IMR-90 (cell line): ENCODE data around the gene KPNA2. TPM values are rescaled to one million over a fixed set of nuclear protein-coding genes. Genes with fewer than 3 reads are reported as not detected.

Source experiments
- ATAC-seq: fragments of 200-7000 bp; cut with Tn5 transposase; 2 replicates; pipeline ENCODE4 v1.9.1; 2020; ENCODE audit warnings: low read depth, mild to moderate bottlenecking, moderate library complexity
- BruUV-seq: library from RNA; stranded (reverse); fragments of 400-500 nt; replicated peaks from 2 replicates; lab custom pipeline; 2021; lab: Mats Ljungman, UMichigan
- CTCF ChIA-PET: fragments of 300-600 bp; formaldehyde crosslinking; extraction: SDS; loops from one replicate; lab custom pipeline; 2021; ENCODE audit warnings: antibody characterized with exemption; lab: Yijun Ruan, JAX
- POLR2A ChIA-PET: fragments of 300-600 bp; sonication (Branson Sonifier 250); formaldehyde crosslinking; loops from one replicate; lab custom pipeline; 2022; ENCODE audit warnings: antibody characterized with exemption; ENCODE audit not compliant: unreplicated experiment; lab: Charles Lee
- DNase-seq: peaks from one replicate; pipeline ENCODE4 v3.0.0; 2013
- H2AFZ ChIP-seq: replicated peaks from 2 replicates; pipeline ENCODE3; 2013; ENCODE audit warnings: low read length, mild to moderate bottlenecking; ENCODE audit not compliant: poor library complexity
- H2AK5ac ChIP-seq: 2 replicates; pipeline ENCODE4 v1.6.1; 2013; ENCODE audit warnings: low read depth, low read length, inconsistent platforms
- H2AK9ac ChIP-seq: replicated peaks from 2 replicates; pipeline ENCODE3; 2013; ENCODE audit warnings: mild to moderate bottlenecking, low read depth, low read length, moderate library complexity; ENCODE audit not compliant: poor library complexity
- H2BK120ac ChIP-seq: 2 replicates; pipeline ENCODE4 v1.6.1; 2013; ENCODE audit warnings: low read depth, low read length, inconsistent platforms
- H2BK15ac ChIP-seq: 3 replicates; pipeline ENCODE4 v1.6.1; 2013; ENCODE audit warnings: low read depth, low read length, inconsistent platforms
- H2BK20ac ChIP-seq: 2 replicates; pipeline ENCODE4 v1.6.1; 2013; ENCODE audit warnings: low read depth, mild to moderate bottlenecking, inconsistent platforms, low read length, moderate library complexity
- H2BK5ac ChIP-seq: 2 replicates; pipeline ENCODE4 v1.6.1; 2013; ENCODE audit warnings: mild to moderate bottlenecking, low read depth, low read length, inconsistent platforms; ENCODE audit not compliant: poor library complexity, severe bottlenecking
- H3K14ac ChIP-seq: replicated peaks from 2 replicates; pipeline ENCODE4 v1.6.1; 2013; ENCODE audit warnings: low read depth, low read length, inconsistent platforms
- H3K18ac ChIP-seq: 2 replicates; pipeline ENCODE4 v1.6.1; 2013; ENCODE audit warnings: low read depth, low read length, control low read depth
- H3K23ac ChIP-seq: 2 replicates; pipeline ENCODE4 v1.6.1; 2013; ENCODE audit warnings: low read depth, low read length, inconsistent platforms
- H3K27ac ChIP-seq: 2 replicates; pipeline ENCODE4 v1.5.1; 2013; ENCODE audit warnings: mild to moderate bottlenecking, control low read depth, low read length; ENCODE audit not compliant: insufficient read depth
- H3K27me3 ChIP-seq: 2 replicates; pipeline ENCODE4 v1.6.1; 2013; ENCODE audit warnings: low read length; ENCODE audit not compliant: control insufficient read depth, insufficient read depth
- H3K36me3 ChIP-seq: 2 replicates; pipeline ENCODE4 v1.6.1; 2013; ENCODE audit warnings: low read length, mixed read lengths; ENCODE audit not compliant: control insufficient read depth, insufficient read depth
- H3K4ac ChIP-seq: 2 replicates; pipeline ENCODE4 v1.6.1; 2013; ENCODE audit warnings: low read depth, low read length, inconsistent platforms
- H3K4me1 ChIP-seq: 2 replicates; pipeline ENCODE4 v1.6.1; 2013; ENCODE audit warnings: low read length, mixed read lengths; ENCODE audit not compliant: control insufficient read depth, insufficient read depth
- H3K4me2 ChIP-seq: 2 replicates; pipeline ENCODE4 v1.6.1; 2013; ENCODE audit warnings: low read depth, mild to moderate bottlenecking, control low read depth, low read length, moderate library complexity
- H3K4me3 ChIP-seq: 2 replicates; pipeline ENCODE4 v1.5.1; 2013; ENCODE audit warnings: low read depth, mild to moderate bottlenecking, control low read depth, low read length, moderate library complexity; ENCODE audit not compliant: insufficient read depth
- H3K56ac ChIP-seq: 2 replicates; pipeline ENCODE4 v1.6.1; 2013; ENCODE audit warnings: low read length, inconsistent platforms; ENCODE audit not compliant: insufficient read depth; ENCODE audit errors: extremely low read depth
- H3K79me1 ChIP-seq, 2 experiments: 2 replicates each; pipeline ENCODE4 v1.6.1; 2013; ENCODE audit warnings: low read length in 2 of 2, inconsistent platforms in 1 of 2, low read depth in 1 of 2
- H3K9ac ChIP-seq: 2 replicates; pipeline ENCODE4 v1.6.1; 2013; ENCODE audit warnings: low read depth, low read length, control low read depth
- H3K9me1 ChIP-seq: 2 replicates; pipeline ENCODE4 v1.6.1; 2013; ENCODE audit warnings: low read length, inconsistent platforms; ENCODE audit not compliant: insufficient read depth
- H3K9me3 ChIP-seq: 2 replicates; pipeline ENCODE4 v1.6.1; 2013; ENCODE audit warnings: low read length; ENCODE audit not compliant: control insufficient read depth, insufficient read depth
- H4K20me1 ChIP-seq: 2 replicates; pipeline ENCODE4 v1.6.1; 2013; ENCODE audit warnings: low read length, inconsistent platforms; ENCODE audit not compliant: insufficient read depth
- H4K5ac ChIP-seq: 2 replicates; pipeline ENCODE4 v1.6.1; 2013; ENCODE audit warnings: mild to moderate bottlenecking, low read depth, low read length, control low read depth
- H4K8ac ChIP-seq, 2 experiments: 2 replicates each; pipeline ENCODE4 v1.6.1; 2013; ENCODE audit warnings: low read depth in 2 of 2, low read length in 2 of 2, control low read depth in 1 of 2, inconsistent platforms in 1 of 2
- H4K91ac ChIP-seq: 2 replicates; pipeline ENCODE4 v1.6.1; 2013; ENCODE audit warnings: low read depth, low read length, inconsistent platforms; ENCODE audit not compliant: insufficient read depth
- CHD1 ChIP-seq: IDR thresholded peaks from 2 replicates; pipeline ENCODE4 v1.6.1; 2012; ENCODE audit warnings: low read depth, low read length, improper control_type of control experiment
- FOS ChIP-seq: fragments of 150-350 bp; IDR thresholded peaks from 2 replicates; pipeline ENCODE4 v1.6.1; 2016; ENCODE audit warnings: low read depth, low read length
- RCOR1 ChIP-seq: IDR thresholded peaks from 2 replicates; pipeline ENCODE4 v1.6.1; 2012; ENCODE audit warnings: mild to moderate bottlenecking, low read length, improper control_type of control experiment; ENCODE audit not compliant: insufficient replicate concordance
- WGBS, 2 experiments: methylation state at CpG; one replicate each; pipeline versions ENCODE4 v1.1.5 to v1.1.7; 2013; ENCODE audit warnings: missing lambda C conversion rate in 2 of 2; ENCODE audit not compliant: insufficient read length in 1 of 2; ENCODE audit errors: extremely low coverage in 2 of 2; 5-methylcytosine and 5-hydroxymethylcytosine counted together
- dilution Hi-C: fragments of 300-500 bp; cut with HindIII; formaldehyde crosslinking; loops from one replicate; pipeline ENCODE4 v1.14.3; 2018; ENCODE audit warnings: low sequenced_read_pairs; ENCODE audit not compliant: unreplicated experiment
- in situ Hi-C: fragments of 300-500 bp; cut with MboI; formaldehyde crosslinking; loops from 3 replicates; pipeline ENCODE4 v1.14.3; 2019; ENCODE audit warnings: low sequenced_read_pairs, inconsistent platforms, mixed read lengths
- intact Hi-C: fragments of 100-400 bp; cut with micrococcal nuclease; formaldehyde crosslinking; loops from 2 replicates; pipeline ENCODE4 v1.10.0; 2022
- polyA plus RNA-seq, 3 experiments: library from polyadenylated mRNA; depleted of rRNA; stranded (reverse); fragments of >200 nt; gene quantifications; 2 replicates each; pipeline ENCODE4 v1.2.3, GENCODE V29; 2012; ENCODE audit warnings: low replicate concordance in 1 of 3
- total RNA-seq: library from RNA; depleted of rRNA; stranded (reverse); fragments of >200 nt; gene quantifications from 2 replicates; pipeline ENCODE4 v1.2.3, GENCODE V29; 2012
- TF ChIP-seq, protein P1 (sequence below): fragments of 150-350 bp; IDR thresholded peaks from 2 replicates; pipeline ENCODE4 v1.6.1; 2016; ENCODE audit warnings: low read depth, mild to moderate bottlenecking, low read length, moderate library complexity, borderline replicate concordance

KPNA2 gene
- total and polyA plus RNA-seq, 2 of the 4 experiments (the other 2 are of a cell fraction): 135 to 262 TPM

- Histone ChIP-seq H3K9me1 (no peaks in the 10 kb centered on the region), H3K36me3 (no peaks in the 10 kb centered on the region), H3K27ac (no peak overlapping the region), H3K79me1 (no peaks in the 10 kb centered on the region), H4K8ac (no peak overlapping the region), H2BK20ac (no peak overlapping the region), H3K9me3 (no peaks in the 10 kb centered on the region), H3K4me1 (no peaks in the 10 kb centered on the region), H3K4ac (no peak overlapping the region), H2AFZ (no peak overlapping the region), H2BK120ac (no peak overlapping the region), H2AK9ac (no peak overlapping the region), H2BK5ac (no peak overlapping the region), H3K4me2 (no peak overlapping the region), H2AK5ac (no peak overlapping the region), H3K56ac (no peak overlapping the region), H4K91ac (no peak overlapping the region), H3K14ac (no peak overlapping the region), H3K4me3 (no peak overlapping the region), H4K5ac (no peak overlapping the region), H3K9ac (no peak overlapping the region), H3K18ac (no peak overlapping the region), H2BK15ac (no peak overlapping the region), H4K20me1 (no peaks in the 10 kb centered on the region), H3K27me3 (no peaks in the 10 kb centered on the region; the same call in 1 of the 2 replicates), H3K23ac (no peak overlapping the region)
- no TSS peak for BruUV-seq
- POLR2A ChIA-PET: no interaction called here
- CTCF ChIA-PET: no interaction called here
- WGBS, 2 experiments: 17% methylated on average over 1 of the region's 3 CpGs; no CpG with 5 or more reads in 1 of the 2 experiments
- ATAC-seq: peak; percentile 26; the same call in 1 of the 2 replicates
- in situ Hi-C loops (no loop called here), dilution Hi-C loops (no loop called here), intact Hi-C loops (no loop called here)
- TF ChIP-seq CHD1 (no peak), RCOR1 (no peak), FOS (0 out of 2 replicates have a peak, but pooled peaks have one; percentile 23)
- TF ChIP-seq, protein P1, sequence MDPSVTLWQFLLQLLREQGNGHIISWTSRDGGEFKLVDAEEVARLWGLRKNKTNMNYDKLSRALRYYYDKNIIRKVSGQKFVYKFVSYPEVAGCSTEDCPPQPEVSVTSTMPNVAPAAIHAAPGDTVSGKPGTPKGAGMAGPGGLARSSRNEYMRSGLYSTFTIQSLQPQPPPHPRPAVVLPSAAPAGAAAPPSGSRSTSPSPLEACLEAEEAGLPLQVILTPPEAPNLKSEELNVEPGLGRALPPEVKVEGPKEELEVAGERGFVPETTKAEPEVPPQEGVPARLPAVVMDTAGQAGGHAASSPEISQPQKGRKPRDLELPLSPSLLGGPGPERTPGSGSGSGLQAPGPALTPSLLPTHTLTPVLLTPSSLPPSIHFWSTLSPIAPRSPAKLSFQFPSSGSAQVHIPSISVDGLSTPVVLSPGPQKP: no peak
- DNase-seq: peak; percentile 24
These were observed 54.3 kb downstream of the KPNA2 start for GRCh38 chr17:68089881-68090280.
